Occipital lobe (tissue), 2 donors: Measurements from ENCODE around the gene PFAS. TPM values are rescaled to one million over a fixed set of nuclear protein-coding genes. Genes with fewer than 3 reads are reported as not detected.
"Not testable (repeated sequence)": the region's sequence is repeated elsewhere in the genome, so short reads cannot be mapped to it uniquely, and the experiment has no call there.

ENCODE experiments used
- DNase-seq: peaks from one replicate; lab custom pipeline; 2025; lab: John Stamatoyannopoulos, UW
- total RNA-seq: library from RNA; depleted of rRNA; stranded (reverse); fragments of >200 nt; gene quantifications from one replicate; pipeline ENCODE4 v1.2.3, GENCODE V29; 2014

The PFAS gene
- total RNA-seq, 1 donor from 2014 or later, result 20.0 TPM

GRCh38 chr17:8227238-8227581, 21.9 kb upstream of the PFAS start:
- DNase-seq, result no peak

- DNase-seq, result no peak
These were observed 17.4 kb upstream of the PFAS start for GRCh38 chr17:8231701-8232100.

GRCh38 chr17:8234361-8235270, 14.5 kb upstream of the PFAS start:
- no peak for DNase-seq

- DNase-seq, result no peak
These were observed 13.4 kb upstream of the PFAS start for GRCh38 chr17:8235676-8236075.

GRCh38 chr17:8237175-8237574, 11.9 kb upstream of the PFAS start:
- no peak for DNase-seq

- DNase-seq, result no peak
These were observed 11.2 kb upstream of the PFAS start for GRCh38 chr17:8237886-8238285.

GRCh38 chr17:8243827-8244226, 5.3 kb upstream of the PFAS start:
- no peak for DNase-seq

- no peak for DNase-seq
These were observed 4.3 kb upstream of the PFAS start for GRCh38 chr17:8244768-8245167.

- no peak for DNase-seq
These were observed 772 bp downstream of the PFAS start for GRCh38 chr17:8249621-8250500.

GRCh38 chr17:8251411-8251810, 2.3 kb downstream of the PFAS start:
- not testable (repeated sequence) for DNase-seq

- DNase-seq, result no peak
These were observed 4.7 kb downstream of the PFAS start for GRCh38 chr17:8253801-8254200.

- DNase-seq, result no peak
These were observed 5.8 kb downstream of the PFAS start for GRCh38 chr17:8254881-8255280.

GRCh38 chr17:8255499-8255898, 6.4 kb downstream of the PFAS start:
- DNase-seq, result no peak

GRCh38 chr17:8256291-8256690, 7.2 kb downstream of the PFAS start:
- DNase-seq, result no peak

- DNase-seq, result no peak
These were observed 7.6 kb downstream of the PFAS start for GRCh38 chr17:8256691-8257090.

GRCh38 chr17:8257801-8258200, 8.7 kb downstream of the PFAS start:
- DNase-seq, result no peak

- no peak for DNase-seq
These were observed 15.2 kb downstream of the PFAS start for GRCh38 chr17:8264320-8264719.

- no peak for DNase-seq
These were observed 15.9 kb downstream of the PFAS start for GRCh38 chr17:8264836-8265542.

GRCh38 chr17:8266648-8267479, 17.8 kb downstream of the PFAS start:
- no peak for DNase-seq

GRCh38 chr17:8267480-8268147, 18.5 kb downstream of the PFAS start:
- DNase-seq, result no peak
